ENCODE measurements around the gene CT83. TPM values are rescaled to one million over a fixed set of nuclear protein-coding genes. Genes with fewer than 3 reads are reported as not detected.

The CT83 gene
- total RNA-seq, 1 experiment from 2014 or later: not detected

DNA sequence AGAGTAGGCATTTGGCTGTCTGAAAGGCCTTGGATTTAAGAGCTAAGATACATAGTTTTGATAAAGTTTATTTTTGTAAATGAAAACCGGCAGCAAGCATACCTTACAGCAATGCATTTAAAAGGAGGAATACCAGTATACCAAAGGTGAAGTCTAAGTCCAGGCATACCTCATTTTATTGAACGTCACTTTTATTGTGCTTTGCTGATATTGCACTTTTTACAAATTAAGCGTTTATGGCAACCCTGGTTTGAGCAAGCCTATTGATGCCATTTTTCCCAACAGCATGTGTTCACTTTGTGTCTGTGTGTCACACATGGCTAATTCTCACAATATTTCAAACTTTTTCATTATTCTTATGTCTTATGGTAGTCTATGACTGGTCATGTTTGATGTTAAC lies 34.8 kb downstream of the CT83 start:
- no TSS peak for BruUV-seq (replicated peaks)
- Mint-ChIP-seq H3K4me3 (ENCODE audit: unreplicated experiment) (no peak overlapping the region), H3K36me3 (ENCODE audit: insufficient read depth, unreplicated experiment) (no peaks in the 10 kb centered on the region), H3K4me1 (ENCODE audit: insufficient read depth, unreplicated experiment) (no peaks in the 10 kb centered on the region), H3K9me3 (ENCODE audit: unreplicated experiment) (no peaks in the 10 kb centered on the region), H3K27ac (ENCODE audit: low read depth, unreplicated experiment) (no peak overlapping the region), H3K27me3 (ENCODE audit: insufficient read depth, unreplicated experiment) (peaks cover 51% of the 10 kb centered on the region)
- intact Hi-C loops (cut with micrococcal nuclease): no loop called here
- DNase-seq (ENCODE audit: unreplicated experiment): no peak
- ChIA-PET CTCF (interaction anchor here (0.7 kb wide), 1 partner anchor 881 kb away, joined by 3 read pairs; no protein-coding TSS in a partner anchor), POLR2A (no interaction called here)
- TF ChIP-seq, protein P1, sequence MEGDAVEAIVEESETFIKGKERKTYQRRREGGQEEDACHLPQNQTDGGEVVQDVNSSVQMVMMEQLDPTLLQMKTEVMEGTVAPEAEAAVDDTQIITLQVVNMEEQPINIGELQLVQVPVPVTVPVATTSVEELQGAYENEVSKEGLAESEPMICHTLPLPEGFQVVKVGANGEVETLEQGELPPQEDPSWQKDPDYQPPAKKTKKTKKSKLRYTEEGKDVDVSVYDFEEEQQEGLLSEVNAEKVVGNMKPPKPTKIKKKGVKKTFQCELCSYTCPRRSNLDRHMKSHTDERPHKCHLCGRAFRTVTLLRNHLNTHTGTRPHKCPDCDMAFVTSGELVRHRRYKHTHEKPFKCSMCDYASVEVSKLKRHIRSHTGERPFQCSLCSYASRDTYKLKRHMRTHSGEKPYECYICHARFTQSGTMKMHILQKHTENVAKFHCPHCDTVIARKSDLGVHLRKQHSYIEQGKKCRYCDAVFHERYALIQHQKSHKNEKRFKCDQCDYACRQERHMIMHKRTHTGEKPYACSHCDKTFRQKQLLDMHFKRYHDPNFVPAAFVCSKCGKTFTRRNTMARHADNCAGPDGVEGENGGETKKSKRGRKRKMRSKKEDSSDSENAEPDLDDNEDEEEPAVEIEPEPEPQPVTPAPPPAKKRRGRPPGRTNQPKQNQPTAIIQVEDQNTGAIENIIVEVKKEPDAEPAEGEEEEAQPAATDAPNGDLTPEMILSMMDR (IDR thresholded peaks at IDR 0.05; ENCODE audit: unreplicated experiment): no peak

DNA sequence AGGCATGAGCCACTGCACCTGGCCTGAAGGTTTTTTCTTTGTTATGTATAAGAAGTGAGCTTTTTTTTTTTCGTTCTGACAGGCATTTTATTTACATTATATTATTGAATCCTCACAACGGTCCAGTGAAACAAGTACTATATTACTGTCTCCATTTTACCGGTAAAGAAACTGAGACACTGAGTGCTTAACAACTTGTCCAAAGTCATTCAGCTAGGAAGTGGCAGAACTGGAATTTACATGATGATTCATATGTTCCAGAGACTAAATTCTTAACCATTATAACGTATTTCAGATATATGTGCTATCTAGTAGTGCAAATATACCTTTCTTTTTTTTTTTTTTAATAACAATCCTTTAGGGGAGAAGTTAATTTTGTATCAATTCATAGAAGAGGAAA lies 44.8 kb downstream of the CT83 start:
- no peak for DNase-seq (ENCODE audit: unreplicated experiment)
- Mint-ChIP-seq H3K4me3 (ENCODE audit: unreplicated experiment) (no peak overlapping the region), H3K9me3 (ENCODE audit: unreplicated experiment) (no peaks in the 10 kb centered on the region), H3K36me3 (ENCODE audit: insufficient read depth, unreplicated experiment) (no peaks in the 10 kb centered on the region), H3K4me1 (ENCODE audit: insufficient read depth, unreplicated experiment) (no peaks in the 10 kb centered on the region), H3K27me3 (ENCODE audit: insufficient read depth, unreplicated experiment) (peaks cover 20% of the 10 kb centered on the region), H3K27ac (ENCODE audit: low read depth, unreplicated experiment) (no peak overlapping the region)
- TF ChIP-seq, protein P1 (IDR thresholded peaks at IDR 0.05; ENCODE audit: unreplicated experiment): no peak
- no TSS peak for BruUV-seq (replicated peaks)
- POLR2A ChIA-PET: interaction anchor here (0.6 kb wide), 1 partner anchor 8 kb away, joined by 3 read pairs; no protein-coding TSS in a partner anchor
- intact Hi-C loops (cut with micrococcal nuclease): no loop called here
- CTCF ChIA-PET: interaction anchor here (0.6 kb wide), 1 partner anchor 459 kb away, joined by 8 read pairs; no protein-coding TSS in a partner anchor

DNA sequence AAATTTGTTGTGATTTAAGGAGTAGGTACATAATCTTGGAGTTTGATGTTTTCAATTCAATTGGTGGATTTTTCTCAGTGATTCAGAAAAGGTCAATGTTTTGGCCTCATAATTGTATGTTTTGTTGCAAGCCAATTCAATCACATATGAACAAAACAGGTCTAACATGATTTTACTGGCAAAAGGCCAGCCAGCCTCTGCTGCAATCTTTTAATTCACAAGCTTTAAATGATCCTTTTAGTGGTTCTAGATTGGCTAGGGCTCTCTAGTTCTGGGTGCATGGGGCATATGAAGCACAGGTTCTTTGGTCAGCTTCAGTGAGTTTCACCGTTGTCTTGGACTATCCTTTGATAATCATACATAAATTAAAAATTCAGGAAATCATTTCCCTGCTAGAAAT lies 45.6 kb downstream of the CT83 start:
- ChIA-PET CTCF (no interaction called here), POLR2A (no interaction called here)
- H3K4me1 Mint-ChIP-seq (ENCODE audit: insufficient read depth, unreplicated experiment): no peaks in the 10 kb centered on the region
- H3K27me3 Mint-ChIP-seq (ENCODE audit: insufficient read depth, unreplicated experiment): peaks cover 13% of the 10 kb centered on the region
- intact Hi-C loops (cut with micrococcal nuclease): no loop called here
- H3K9me3 Mint-ChIP-seq (ENCODE audit: unreplicated experiment): no peaks in the 10 kb centered on the region
- H3K36me3 Mint-ChIP-seq (ENCODE audit: insufficient read depth, unreplicated experiment): no peaks in the 10 kb centered on the region
- TF ChIP-seq, protein P1 (IDR thresholded peaks at IDR 0.05; ENCODE audit: unreplicated experiment): no peak
- H3K4me3 Mint-ChIP-seq (ENCODE audit: unreplicated experiment): no peak overlapping the region
- no peak for DNase-seq (ENCODE audit: unreplicated experiment)
- H3K27ac Mint-ChIP-seq (ENCODE audit: low read depth, unreplicated experiment): no peak overlapping the region
- BruUV-seq (replicated peaks): no TSS peak

DNA sequence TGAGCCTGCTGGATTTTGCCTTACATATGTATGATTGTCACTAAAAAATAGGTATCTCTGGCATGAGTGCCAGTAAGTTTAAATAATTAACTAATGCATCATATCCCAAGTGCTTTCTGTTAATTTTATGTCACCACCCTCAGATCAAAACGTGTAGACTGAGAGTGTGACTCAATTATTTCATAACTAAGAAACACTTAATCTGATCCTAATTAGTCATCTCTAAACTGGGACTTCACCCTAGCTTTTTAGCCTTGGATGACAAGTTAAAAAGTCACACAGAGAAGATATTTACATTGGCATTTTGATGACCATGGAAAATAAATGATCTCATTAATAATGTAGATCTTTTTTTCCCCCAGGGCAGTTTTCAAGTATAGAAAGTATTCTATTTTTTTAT lies 49.5 kb downstream of the CT83 start:
- H3K27ac Mint-ChIP-seq (ENCODE audit: low read depth, unreplicated experiment): no peak overlapping the region
- no TSS peak for BruUV-seq (replicated peaks)
- H3K4me3 Mint-ChIP-seq (ENCODE audit: unreplicated experiment): no peak overlapping the region
- peaks cover 8% of the 10 kb centered on the region for H3K9me3 Mint-ChIP-seq (ENCODE audit: unreplicated experiment)
- H3K4me1 Mint-ChIP-seq (ENCODE audit: insufficient read depth, unreplicated experiment): no peaks in the 10 kb centered on the region
- no peaks in the 10 kb centered on the region for H3K36me3 Mint-ChIP-seq (ENCODE audit: insufficient read depth, unreplicated experiment)
- peaks cover 42% of the 10 kb centered on the region for H3K27me3 Mint-ChIP-seq (ENCODE audit: insufficient read depth, unreplicated experiment)
- ChIA-PET POLR2A (interaction anchor here (0.6 kb wide), 2 partner anchors 23 to 1136 kb away, joined by 3 to 4 read pairs; no protein-coding TSS in a partner anchor), CTCF (no interaction called here)
- intact Hi-C loops (cut with micrococcal nuclease): no loop called here
- TF ChIP-seq, protein P1 (IDR thresholded peaks at IDR 0.05; ENCODE audit: unreplicated experiment): no peak
- DNase-seq (ENCODE audit: unreplicated experiment): peak; percentile 4

Other genes starting within 250 kb of the CT83 start
- gene SLC6A14, start 26.4 kb downstream of the CT83 start, total RNA-seq (2022): 0.44 TPM in 1 of 2 replicates, not detected in the other